HepG2 (cell line): Measurements from ENCODE around the gene SYNGR2. TPM values are rescaled to one million over a fixed set of nuclear protein-coding genes. Genes with fewer than 3 reads are reported as not detected.

Experiments used
- ATRX ChIP-seq: sonication (generic); formaldehyde crosslinking; IDR thresholded peaks from 2 replicates; pipeline ENCODE4 v1.4.0; 2020; ENCODE audit warnings: missing genetic modification reagents, borderline replicate concordance
- CBX5 ChIP-seq: sonication (generic); formaldehyde crosslinking; IDR thresholded peaks from 2 replicates; pipeline ENCODE4 v1.4.0; 2020; ENCODE audit warnings: missing genetic modification reagents, borderline replicate concordance
- DMAP1 ChIP-seq: IDR thresholded peaks from 2 replicates; pipeline ENCODE4 v1.6.1; 2016
- ERF ChIP-seq: IDR thresholded peaks from 2 replicates; pipeline ENCODE4 v1.6.1; 2018; ENCODE audit warnings: missing biosample characterization, missing genetic modification reagents
- FOXC1 ChIP-seq: sonication (generic); formaldehyde crosslinking; IDR thresholded peaks from 2 replicates; pipeline ENCODE4 v1.8.0; 2022; ENCODE audit warnings: mild to moderate bottlenecking, missing genetic modification reagents, borderline replicate concordance
- GMEB1 ChIP-seq: sonication (generic); formaldehyde crosslinking; IDR thresholded peaks from 2 replicates; pipeline ENCODE4 v1.5.1; 2020; ENCODE audit warnings: missing genetic modification reagents, mild to moderate bottlenecking, borderline replicate concordance
- HES4 ChIP-seq: sonication (generic); formaldehyde crosslinking; IDR thresholded peaks from 2 replicates; pipeline ENCODE4 v1.9.0; 2021; ENCODE audit warnings: mild to moderate bottlenecking, missing genetic modification reagents, borderline replicate concordance
- HNF1A ChIP-seq, 2 experiments: sonication (generic) in 1 of 2; formaldehyde crosslinking in 1 of 2; IDR thresholded peaks; 2 replicates each; pipeline versions ENCODE4 v1.4.0 to v1.6.1; 2016 to 2020; ENCODE audit warnings: borderline replicate concordance in 1 of 2, low read depth in 1 of 2, mild to moderate bottlenecking in 1 of 2, missing genetic modification reagents in 1 of 2
- JARID2 ChIP-seq: sonication (generic); formaldehyde crosslinking; IDR thresholded peaks from 2 replicates; pipeline ENCODE4 v1.8.1; 2023; ENCODE audit warnings: missing genetic modification reagents, inconsistent platforms; ENCODE audit not compliant: insufficient replicate concordance
- KMT2A ChIP-seq: sonication (generic); formaldehyde crosslinking; IDR thresholded peaks from 2 replicates; pipeline ENCODE4 v1.4.0; 2020; ENCODE audit warnings: missing genetic modification reagents
- MXD1 ChIP-seq: sonication (generic); formaldehyde crosslinking; IDR thresholded peaks from 2 replicates; pipeline ENCODE4 v1.4.0; 2020; ENCODE audit warnings: mild to moderate bottlenecking, missing genetic modification reagents
- NFE2L2 ChIP-seq: fragments of 150-350 bp; IDR thresholded peaks from 2 replicates; pipeline ENCODE4 v1.6.1; 2014; ENCODE audit warnings: low read length
- PHF21A ChIP-seq: sonication (generic); formaldehyde crosslinking; IDR thresholded peaks from 2 replicates; pipeline ENCODE4 v1.5.0; 2020; ENCODE audit warnings: mild to moderate bottlenecking, missing genetic modification reagents
- POLR2AphosphoS2 ChIP-seq: IDR thresholded peaks from 2 replicates; pipeline ENCODE4 v1.6.1; 2011; ENCODE audit warnings: low read depth, low read length, improper control_type of control experiment
- RFX1 ChIP-seq: fragments of 450-650 bp; IDR thresholded peaks from 2 replicates; pipeline ENCODE4 v1.6.1; 2017
- ZNF17 ChIP-seq: sonication (generic); formaldehyde crosslinking; IDR thresholded peaks from 2 replicates; pipeline ENCODE4 v1.5.0; 2020; ENCODE audit warnings: mild to moderate bottlenecking, missing genetic modification reagents
- ZNF747 ChIP-seq: sonication (generic); formaldehyde crosslinking; IDR thresholded peaks from 2 replicates; pipeline ENCODE4 v1.8.1; 2023; ENCODE audit warnings: missing genetic modification reagents, mild to moderate bottlenecking, borderline replicate concordance
- ZNF770 ChIP-seq: sonication (generic); formaldehyde crosslinking; IDR thresholded peaks from 2 replicates; pipeline ENCODE4 v1.5.0; 2020; ENCODE audit warnings: mild to moderate bottlenecking, missing genetic modification reagents
- ZNF777 ChIP-seq: sonication (generic); formaldehyde crosslinking; IDR thresholded peaks from 2 replicates; pipeline ENCODE4 v1.4.0; 2020; ENCODE audit warnings: missing genetic modification reagents
- polyA plus RNA-seq, 8 experiments: library from polyadenylated mRNA; depleted of rRNA in 3 of 8; stranded (reverse) in 7 of 8; unstranded in 1 of 8; fragments of >200 nt; fragmentation: Illumina TruSeq in 4 of 8; extraction: Trizol in 4 of 8; gene quantifications; 2 replicates each; pipeline versions ENCODE4 v1.2.1 to v1.2.3, GENCODE V29; 2011 to 2016; ENCODE audit warnings: low read depth in 4 of 8, missing spikeins in 1 of 8, mixed read lengths in 1 of 8; ENCODE audit not compliant: insufficient read depth in 1 of 8
- total RNA-seq, 5 experiments: library from RNA; depleted of rRNA; stranded (reverse); fragments of >200 nt; fragmentation: Illumina TruSeq; extraction: Trizol; gene quantifications; 2 replicates each; pipeline ENCODE4 v1.2.3, GENCODE V29; 2016; ENCODE audit warnings: low read depth in 1 of 5
- TF ChIP-seq, protein P1 (sequence below): sonication (generic); formaldehyde crosslinking; IDR thresholded peaks from 2 replicates; pipeline ENCODE4 v1.5.0; 2020; ENCODE audit warnings: missing genetic modification reagents, mild to moderate bottlenecking, borderline replicate concordance

SYNGR2 gene
- total and polyA plus RNA-seq, 2 of the 13 experiments (the other 11 are each of a cell fraction or from before 2014, with no cell fraction given): 46.7 to 170 TPM

GRCh38 chr17:78140169-78141051, 28.0 kb upstream of the SYNGR2 start (continued):
- TF ChIP-seq ZNF770 (no peak), DMAP1 (CRISPR knock-in tag) (0 out of 2 replicates have a peak, but pooled peaks have one; percentile 32), RFX1 (no peak), FOXC1 (CRISPR knock-in tag) (peak; percentile 55; the same call in 1 of the 2 replicates), GMEB1 (CRISPR knock-in tag) (peak; percentile 73), HES4 (CRISPR knock-in tag) (0 out of 2 replicates have a peak, but pooled peaks have one; percentile 34), KMT2A (no peak), MXD1 (CRISPR knock-in tag) (no peak; the same call in 1 of the 2 replicates), ZNF747 (CRISPR knock-in tag) (no peak), CBX5 (no peak), JARID2 (CRISPR knock-in tag) (no peak), ATRX (CRISPR knock-in tag) (no peak), ERF (CRISPR knock-in tag) (peak; percentile 30; the same call in 1 of the 2 replicates), ZNF777 (CRISPR knock-in tag) (no peak), HNF1A (IDR thresholded peaks at IDR 0.05; ENCODE audit: low read depth) (no peak), HNF1A (CRISPR knock-in tag; IDR thresholded peaks at IDR 0.05; ENCODE audit: borderline replicate concordance) (no peak), NFE2L2 (no peak), ZNF17 (CRISPR knock-in tag) (no peak), PHF21A (CRISPR knock-in tag) (no peak), POLR2AphosphoS2 (no peak)
- TF ChIP-seq, protein P1, sequence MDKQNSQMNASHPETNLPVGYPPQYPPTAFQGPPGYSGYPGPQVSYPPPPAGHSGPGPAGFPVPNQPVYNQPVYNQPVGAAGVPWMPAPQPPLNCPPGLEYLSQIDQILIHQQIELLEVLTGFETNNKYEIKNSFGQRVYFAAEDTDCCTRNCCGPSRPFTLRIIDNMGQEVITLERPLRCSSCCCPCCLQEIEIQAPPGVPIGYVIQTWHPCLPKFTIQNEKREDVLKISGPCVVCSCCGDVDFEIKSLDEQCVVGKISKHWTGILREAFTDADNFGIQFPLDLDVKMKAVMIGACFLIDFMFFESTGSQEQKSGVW (CRISPR knock-in tag): no peak
